SK-N-MC (cell line): ENCODE results near the gene KLHL29.

ENCODE experiments used
- DNase-seq: peaks from one replicate; pipeline ENCODE4 v3.0.0-alpha.2; 2011; ENCODE audit warnings: low read depth, low spot score
- H3K27ac ChIP-seq: fragments of 200-600 bp; sonication (generic); 2 replicates; pipeline ENCODE4 v1.5.1; 2016; ENCODE audit warnings: mixed run types
- H3K36me3 ChIP-seq: fragments of 200-600 bp; sonication (generic); 2 replicates; pipeline ENCODE4 v1.6.1; 2017; ENCODE audit warnings: antibody characterized with exemption, low read length, mixed read lengths; ENCODE audit not compliant: insufficient read depth
- H3K4me3 ChIP-seq: fragments of 200-600 bp; sonication (generic); 2 replicates; pipeline ENCODE4 v1.5.1; 2016
- H3K9ac ChIP-seq: fragments of 200-600 bp; sonication (generic); 2 replicates; pipeline ENCODE4 v1.8.0; 2017; ENCODE audit warnings: mixed run types, mixed read lengths; ENCODE audit not compliant: insufficient read length
- H3K9me3 ChIP-seq: fragments of 200-600 bp; sonication (generic); 2 replicates; pipeline ENCODE4 v1.6.1; 2017; ENCODE audit warnings: low read depth, mild to moderate bottlenecking, antibody characterized with exemption, low read length, moderate library complexity, mixed read lengths
- EZH2 ChIP-seq: fragments of 200-600 bp; sonication (generic); IDR thresholded peaks from one replicate; pipeline ENCODE4 v1.6.1; 2017; ENCODE audit warnings: antibody characterized with exemption
- FOXP2 ChIP-seq: optimal IDR thresholded peaks from 2 replicates; pipeline ENCODE3; 2011; ENCODE audit warnings: mild to moderate bottlenecking, moderate library complexity; ENCODE audit not compliant: insufficient read depth; ENCODE audit errors: extremely low read length, control extremely low read depth
- POLR2AphosphoS5 ChIP-seq: IDR thresholded peaks from 2 replicates; pipeline ENCODE4 v1.6.1; 2012; ENCODE audit warnings: mild to moderate bottlenecking, low read depth, low read length, borderline replicate concordance

The KLHL29 gene

GRCh38 chr2:23487735-23488492, 102.9 kb downstream of the KLHL29 start:
- DNase-seq: no peak
- Histone ChIP-seq H3K4me3 (no peak overlapping the region), H3K9me3 (no peaks in the 10 kb centered on the region), H3K27ac (no peak overlapping the region), H3K36me3 (no peaks in the 10 kb centered on the region), H3K9ac (no peak overlapping the region)
- no peak for TF ChIP-seq EZH2
- no peak for TF ChIP-seq FOXP2

- TF ChIP-seq POLR2AphosphoS5 (no peak), EZH2 (no peak), FOXP2 (no peak)
- no peak for DNase-seq
- no peaks in the 10 kb centered on the region for H3K36me3 ChIP-seq
- H3K9me3 ChIP-seq: no peaks in the 10 kb centered on the region
- no peak overlapping the region for H3K4me3 ChIP-seq
- no peak overlapping the region for H3K9ac ChIP-seq
- H3K27ac ChIP-seq: no peak overlapping the region
Observed at GRCh38 chr2:23488584-23488983, 103.6 kb downstream of the KLHL29 start.

GRCh38 chr2:23489471-23490322, 104.7 kb downstream of the KLHL29 start:
- TF ChIP-seq POLR2AphosphoS5 (no peak), EZH2 (no peak), FOXP2 (no peak)
- H3K36me3 ChIP-seq: no peaks in the 10 kb centered on the region
- DNase-seq: no peak
- H3K9me3 ChIP-seq: no peaks in the 10 kb centered on the region
- H3K4me3 ChIP-seq: no peak overlapping the region
- no peak overlapping the region for H3K9ac ChIP-seq
- no peak overlapping the region for H3K27ac ChIP-seq

GRCh38 chr2:23491591-23492336, 106.8 kb downstream of the KLHL29 start:
- H3K9ac ChIP-seq: no peak overlapping the region
- no peaks in the 10 kb centered on the region for H3K9me3 ChIP-seq
- H3K4me3 ChIP-seq: no peak overlapping the region
- H3K36me3 ChIP-seq: no peaks in the 10 kb centered on the region
- no peak for TF ChIP-seq EZH2
- TF ChIP-seq FOXP2: no peak
- no peak for TF ChIP-seq POLR2AphosphoS5
- no peak for DNase-seq
- no peak overlapping the region for H3K27ac ChIP-seq

GRCh38 chr2:23492337-23492675, 107.3 kb downstream of the KLHL29 start:
- Histone ChIP-seq H3K9ac (no peak overlapping the region), H3K4me3 (no peak overlapping the region), H3K9me3 (no peaks in the 10 kb centered on the region), H3K27ac (no peak overlapping the region), H3K36me3 (no peaks in the 10 kb centered on the region)
- DNase-seq: no peak
- TF ChIP-seq POLR2AphosphoS5 (no peak), EZH2 (no peak), FOXP2 (no peak)

GRCh38 chr2:23492921-23493320, 107.9 kb downstream of the KLHL29 start:
- DNase-seq: no peak

GRCh38 chr2:23493846-23494245, 108.9 kb downstream of the KLHL29 start:
- Histone ChIP-seq H3K9me3 (no peaks in the 10 kb centered on the region), H3K4me3 (no peak overlapping the region), H3K9ac (no peak overlapping the region), H3K36me3 (no peaks in the 10 kb centered on the region), H3K27ac (no peak overlapping the region)
- DNase-seq: no peak
- TF ChIP-seq POLR2AphosphoS5: no peak

More at GRCh38 chr2:23492921-23493320, 107.9 kb downstream of the KLHL29 start:
- no peaks in the 10 kb centered on the region for H3K36me3 ChIP-seq
- H3K9me3 ChIP-seq: no peaks in the 10 kb centered on the region
- no peak overlapping the region for H3K9ac ChIP-seq
- H3K27ac ChIP-seq: no peak overlapping the region
- no peak overlapping the region for H3K4me3 ChIP-seq
- TF ChIP-seq EZH2 (no peak), POLR2AphosphoS5 (no peak), FOXP2 (no peak)

GRCh38 chr2:23494286-23494685, 109.3 kb downstream of the KLHL29 start:
- Histone ChIP-seq H3K9me3 (no peaks in the 10 kb centered on the region), H3K36me3 (no peaks in the 10 kb centered on the region), H3K9ac (no peak overlapping the region), H3K27ac (no peak overlapping the region), H3K4me3 (no peak overlapping the region)
- DNase-seq: no peak
- TF ChIP-seq EZH2 (no peak), FOXP2 (no peak)
